ENCODE measurements around the gene USP22.

- TF ChIP-seq POLR2AphosphoS5 (IDR thresholded peaks at IDR 0.05; ENCODE audit: low read depth) (peak; percentile 79), CTCF (IDR thresholded peaks at IDR 0.05; ENCODE audit: insufficient read depth, low read length) (peak; percentile 49), GABPA (IDR thresholded peaks at IDR 0.05; ENCODE audit: low read depth) (0 out of 2 replicates have a peak, but pooled peaks have one; percentile 27)
Measured at GRCh38 chr17:21043296-21044232, 753 bp upstream of the USP22 start.
